ENCODE results near the gene IQCH.

DNA sequence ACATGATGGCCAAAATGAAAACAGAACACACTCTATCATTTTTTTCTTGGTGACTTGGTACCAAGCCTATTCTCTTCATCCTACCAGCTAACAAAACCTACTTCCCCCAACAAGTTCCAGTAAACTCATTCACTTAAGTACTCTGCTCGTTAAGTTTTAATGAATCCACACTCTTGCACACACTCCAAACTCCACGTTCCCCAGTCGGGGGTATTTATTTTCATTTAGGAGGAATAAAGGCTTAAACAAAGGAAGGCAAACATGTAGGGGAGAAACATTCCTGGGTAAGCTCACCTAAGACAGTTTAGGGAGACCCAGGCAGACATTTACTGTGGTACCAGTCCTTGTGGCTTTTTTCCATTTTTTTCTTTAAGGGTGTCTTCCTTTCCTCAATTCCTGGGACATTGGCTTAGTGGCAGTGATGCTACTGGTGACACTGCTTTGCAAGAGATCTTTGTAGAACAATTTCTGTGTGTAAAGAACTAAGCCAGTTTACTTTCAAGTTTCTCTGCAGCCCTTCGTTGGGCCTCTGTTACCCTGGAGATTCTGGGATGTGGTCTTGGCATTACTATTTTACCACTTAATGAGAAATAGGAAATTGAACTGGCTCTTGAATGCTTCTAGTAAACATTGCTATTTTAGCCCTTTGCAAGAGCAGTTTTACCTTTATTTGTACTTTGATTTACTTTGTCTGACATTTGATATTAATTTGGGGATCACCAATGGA lies 149.0 kb downstream of the IQCH start:
- TF ChIP-seq, protein P1, sequence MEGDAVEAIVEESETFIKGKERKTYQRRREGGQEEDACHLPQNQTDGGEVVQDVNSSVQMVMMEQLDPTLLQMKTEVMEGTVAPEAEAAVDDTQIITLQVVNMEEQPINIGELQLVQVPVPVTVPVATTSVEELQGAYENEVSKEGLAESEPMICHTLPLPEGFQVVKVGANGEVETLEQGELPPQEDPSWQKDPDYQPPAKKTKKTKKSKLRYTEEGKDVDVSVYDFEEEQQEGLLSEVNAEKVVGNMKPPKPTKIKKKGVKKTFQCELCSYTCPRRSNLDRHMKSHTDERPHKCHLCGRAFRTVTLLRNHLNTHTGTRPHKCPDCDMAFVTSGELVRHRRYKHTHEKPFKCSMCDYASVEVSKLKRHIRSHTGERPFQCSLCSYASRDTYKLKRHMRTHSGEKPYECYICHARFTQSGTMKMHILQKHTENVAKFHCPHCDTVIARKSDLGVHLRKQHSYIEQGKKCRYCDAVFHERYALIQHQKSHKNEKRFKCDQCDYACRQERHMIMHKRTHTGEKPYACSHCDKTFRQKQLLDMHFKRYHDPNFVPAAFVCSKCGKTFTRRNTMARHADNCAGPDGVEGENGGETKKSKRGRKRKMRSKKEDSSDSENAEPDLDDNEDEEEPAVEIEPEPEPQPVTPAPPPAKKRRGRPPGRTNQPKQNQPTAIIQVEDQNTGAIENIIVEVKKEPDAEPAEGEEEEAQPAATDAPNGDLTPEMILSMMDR (IDR thresholded peaks at IDR 0.05): no peak
- TF ChIP-seq POLR2AphosphoS5 (IDR thresholded peaks at IDR 0.05): no peak
- TF ChIP-seq POLR2A (IDR thresholded peaks at IDR 0.05): no peak

Measured in sigmoid colon (tissue), 4 donors.